Right lobe of liver (tissue), 6 donors: ENCODE results near the gene GRB2. TPM values are rescaled to one million over a fixed set of nuclear protein-coding genes. Genes with fewer than 3 reads are reported as not detected.
"Not testable (repeated sequence)": the region's sequence is repeated elsewhere in the genome, so short reads cannot be mapped to it uniquely, and the experiment has no call there.

ENCODE experiments used
- ATAC-seq, 4 donors: fragments of 200-7000 bp; cut with Tn5 transposase; one replicate each; pipeline ENCODE4 v1.9.1; 2020; ENCODE audit warnings: mild to moderate bottlenecking in 4 of 4, moderate library complexity in 4 of 4
- DNase-seq, 3 donors: peaks; one replicate each; pipeline ENCODE4 v3.0.0-alpha.2; 2020
- H3K27ac ChIP-seq, 3 donors: fragments of 200-600 bp; one replicate each; pipeline ENCODE4 v1.8.0; 2022
- H3K27me3 ChIP-seq, 2 donors: fragments of 200-600 bp; one replicate each; pipeline ENCODE4 v1.8.0; 2022
- H3K36me3 ChIP-seq, 4 donors: fragments of 200-600 bp; sonication (generic) in 1 of 4; one replicate each; pipeline versions ENCODE4 v1.5.1 to v1.8.0; 2017 to 2022; ENCODE audit warnings: control low read depth in 1 of 4
- H3K4me1 ChIP-seq, 4 donors: fragments of 200-600 bp; sonication (generic) in 1 of 4; one replicate each; pipeline versions ENCODE4 v1.5.1 to v1.8.0; 2017 to 2022; ENCODE audit warnings: control low read depth in 1 of 4
- H3K4me3 ChIP-seq, 3 donors: fragments of 200-600 bp; one replicate each; pipeline ENCODE4 v1.8.0; 2022
- H3K9me3 ChIP-seq, 4 donors: fragments of 200-600 bp; sonication (generic) in 1 of 4; one replicate each; pipeline versions ENCODE4 v1.5.1 to v1.8.0; 2017 to 2022; ENCODE audit warnings: control low read depth in 1 of 4
- POLR2A ChIP-seq: fragments of 450-650 bp; IDR thresholded peaks from one replicate; pipeline ENCODE4 v1.6.1; 2017; ENCODE audit warnings: antibody characterized with exemption, mild to moderate bottlenecking
- WGBS: methylation state at CpG from one replicate; pipeline ENCODE4 v1.1.6; 2018; ENCODE audit warnings: low coverage, low lambda C conversion rate; ENCODE audit not compliant: insufficient coverage; ENCODE audit errors: missing lambda C conversion rate; 5-methylcytosine and 5-hydroxymethylcytosine counted together
- intact Hi-C, 2 donors: fragments of 100-400 bp; cut with DNase I; formaldehyde crosslinking; loops; one replicate each; pipeline versions ENCODE4 v1.11.2 to v1.14.1; 2022
- total RNA-seq, 6 experiments: library from RNA; depleted of rRNA in 2 of 6; stranded (reverse); fragments of >200 nt in 2 of 6; fragmentation: NEBNext Ultra II Directional in 3 of 6; extraction: Animal tissue kit (Norgen Biotek cat#: 25700) in 3 of 6; gene quantifications; one replicate each; pipeline versions ENCODE4 v1.1.0 to v1.2.4, GENCODE V29; 2016 to 2023
- TF ChIP-seq, protein P1 (sequence below), 4 donors: fragments of 200-600 bp in 3 of 4; fragments of 450-650 bp in 1 of 4; IDR thresholded peaks; one replicate each; pipeline versions ENCODE4 v1.5.1 to v1.8.0; 2016 to 2022; ENCODE audit warnings: antibody characterized with exemption in 4 of 4, mild to moderate bottlenecking in 2 of 4
- donor health status: DM: no; HTN: yes; CAD: no.
- donor health status: DM: no; HTN: no; CAD: no.
- donor health status: DM: no; HTN: no; CAD: no.
- donor health status: DM: no; HTN: yes; CAD: no.
- donor health status: DM: no; HTN: yes; CAD: no.

Gene GRB2
- total RNA-seq, 6 experiments from 2014 or later: 42.4 to 70.5 (median 53.8) TPM

DNA sequence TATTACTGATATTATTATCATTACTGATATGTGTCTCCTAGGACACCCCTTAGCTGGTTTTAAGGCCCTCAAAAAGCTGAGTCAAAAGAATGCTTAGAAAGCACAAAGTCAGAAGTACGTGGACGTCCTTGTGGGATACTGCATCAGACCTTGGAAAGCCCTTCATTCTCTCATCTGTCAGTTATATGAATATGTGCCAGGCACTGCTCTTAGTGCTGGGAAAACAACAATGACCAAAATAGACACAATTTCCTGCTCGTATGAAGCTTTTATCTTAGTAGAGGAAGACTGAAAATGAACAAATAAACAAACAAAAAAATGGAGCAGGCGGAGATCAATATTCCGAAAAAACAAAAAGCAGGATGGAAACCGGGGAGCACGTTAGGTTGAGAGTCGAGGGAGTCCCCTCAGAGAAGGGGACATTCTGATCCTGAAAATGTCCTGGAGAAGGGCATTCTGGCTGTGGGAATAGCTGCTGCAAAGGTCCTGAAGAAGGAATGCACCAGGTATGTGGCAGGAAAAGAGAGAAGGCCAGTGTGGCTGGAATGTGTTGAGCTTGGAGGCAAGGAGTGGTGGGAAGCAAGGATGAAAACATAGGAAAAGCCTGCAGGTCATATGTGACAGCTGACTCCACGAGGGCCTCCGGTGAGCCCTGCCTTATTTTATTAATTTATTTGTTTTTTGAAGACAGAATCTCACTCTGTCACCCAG, 35.4 kb upstream of the GRB2 start:
- peak overlapping the region in 2 of 3 donors; percentile 20 to 43 for H3K27ac ChIP-seq
- H3K27me3 ChIP-seq: no peaks in the 10 kb centered on the region
- DNase-seq (no peak), ATAC-seq (peak; percentile 61 to 69 (median 65))
- H3K9me3 ChIP-seq: no peaks in the 10 kb centered on the region
- no peaks in the 10 kb centered on the region for H3K4me1 ChIP-seq
- intact Hi-C loops: no loop called here
- WGBS: 64% methylated on average over 8 of the region's 10 CpGs
- no peak overlapping the region for H3K4me3 ChIP-seq
- TF ChIP-seq, protein P1, sequence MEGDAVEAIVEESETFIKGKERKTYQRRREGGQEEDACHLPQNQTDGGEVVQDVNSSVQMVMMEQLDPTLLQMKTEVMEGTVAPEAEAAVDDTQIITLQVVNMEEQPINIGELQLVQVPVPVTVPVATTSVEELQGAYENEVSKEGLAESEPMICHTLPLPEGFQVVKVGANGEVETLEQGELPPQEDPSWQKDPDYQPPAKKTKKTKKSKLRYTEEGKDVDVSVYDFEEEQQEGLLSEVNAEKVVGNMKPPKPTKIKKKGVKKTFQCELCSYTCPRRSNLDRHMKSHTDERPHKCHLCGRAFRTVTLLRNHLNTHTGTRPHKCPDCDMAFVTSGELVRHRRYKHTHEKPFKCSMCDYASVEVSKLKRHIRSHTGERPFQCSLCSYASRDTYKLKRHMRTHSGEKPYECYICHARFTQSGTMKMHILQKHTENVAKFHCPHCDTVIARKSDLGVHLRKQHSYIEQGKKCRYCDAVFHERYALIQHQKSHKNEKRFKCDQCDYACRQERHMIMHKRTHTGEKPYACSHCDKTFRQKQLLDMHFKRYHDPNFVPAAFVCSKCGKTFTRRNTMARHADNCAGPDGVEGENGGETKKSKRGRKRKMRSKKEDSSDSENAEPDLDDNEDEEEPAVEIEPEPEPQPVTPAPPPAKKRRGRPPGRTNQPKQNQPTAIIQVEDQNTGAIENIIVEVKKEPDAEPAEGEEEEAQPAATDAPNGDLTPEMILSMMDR (IDR thresholded peaks at IDR 0.05): no peak
- TF ChIP-seq POLR2A: no peak
- H3K36me3 ChIP-seq: no peaks in the 10 kb centered on the region

DNA sequence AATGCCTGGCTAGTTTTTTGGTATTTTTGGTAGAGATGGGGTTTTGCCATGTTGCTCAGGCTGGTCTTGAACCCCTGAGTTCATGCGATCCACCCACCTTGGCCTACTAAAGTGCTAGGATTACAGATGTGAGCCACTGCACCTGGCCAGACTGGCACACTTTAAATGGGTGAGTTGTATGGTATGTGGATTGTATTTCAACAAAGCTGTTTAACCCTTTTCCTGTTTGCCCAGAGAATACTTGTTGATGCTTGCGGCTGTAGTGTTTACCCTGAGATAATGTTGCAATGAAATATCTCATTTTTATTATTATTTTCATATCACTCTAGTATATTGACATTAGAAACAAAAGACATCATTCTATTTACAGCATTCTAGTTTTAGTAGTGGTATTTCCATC, 33.8 kb upstream of the GRB2 start:
- TF ChIP-seq, protein P1 (IDR thresholded peaks at IDR 0.05): no peak
- no peak for TF ChIP-seq POLR2A
- H3K4me1 ChIP-seq: no peaks in the 10 kb centered on the region
- H3K4me3 ChIP-seq: no peak overlapping the region
- H3K27me3 ChIP-seq: no peaks in the 10 kb centered on the region
- H3K27ac ChIP-seq: no peak overlapping the region
- 100% methylated on average over 1 of the region's 2 CpGs for WGBS
- no peaks in the 10 kb centered on the region for H3K9me3 ChIP-seq
- no peak for DNase-seq
- no peak for ATAC-seq
- intact Hi-C loops: loop anchor here in 1 of 2 donors (10.0 kb wide), 1 partner anchor 66 kb away; no protein-coding TSS in a partner anchor
- H3K36me3 ChIP-seq: no peaks in the 10 kb centered on the region

DNA sequence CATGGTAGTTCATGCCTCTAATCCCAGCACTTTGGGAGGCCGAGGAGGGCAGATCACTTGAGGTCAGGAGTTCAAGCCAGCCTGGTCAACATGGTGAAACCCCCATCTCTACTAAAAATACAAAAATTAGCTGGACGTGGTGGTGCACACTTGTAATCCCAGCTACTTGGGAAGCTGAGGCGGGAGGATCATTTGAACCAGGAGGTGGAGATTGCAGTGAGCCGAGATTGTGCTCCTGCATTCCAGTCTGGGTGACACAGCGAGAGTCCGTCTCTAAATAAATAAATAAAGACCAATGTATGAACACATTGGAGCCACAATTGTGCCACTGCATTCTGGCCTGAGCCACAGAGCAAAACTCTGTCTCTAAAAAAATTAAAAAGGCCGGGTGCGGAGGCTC, 31.9 kb upstream of the GRB2 start:
- intact Hi-C loops: loop anchor here in 1 of 2 donors (10.0 kb wide), 1 partner anchor 67 kb away; no protein-coding TSS in a partner anchor
- WGBS: 85% methylated on average over 7 of the region's 8 CpGs

DNA sequence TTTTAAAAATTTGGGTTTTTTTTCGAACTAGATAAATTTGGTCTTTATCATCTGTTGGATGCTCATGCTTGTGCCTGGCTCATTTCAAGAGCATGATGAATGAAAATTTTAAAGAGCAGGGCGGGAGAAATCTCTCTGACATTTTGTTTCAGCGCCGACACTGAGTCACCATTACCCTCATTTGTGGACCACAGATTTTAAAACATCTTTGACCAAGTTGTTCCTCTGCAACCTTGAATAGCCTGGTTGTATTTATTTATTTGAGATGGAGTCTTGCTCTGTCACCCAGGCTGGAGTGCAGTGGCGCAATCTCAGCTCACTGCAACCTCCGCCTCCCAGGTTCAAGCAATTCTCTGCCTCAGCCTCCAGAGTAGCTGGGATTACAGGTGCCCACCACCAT, 29.0 kb upstream of the GRB2 start:
- H3K9me3 ChIP-seq, H3K27me3 ChIP-seq, H3K27ac ChIP-seq, DNase-seq, H3K36me3 ChIP-seq, H3K4me1 ChIP-seq, ATAC-seq, H3K4me3 ChIP-seq: not testable (repeated sequence)
- intact Hi-C loops: loop anchor here in 1 of 2 donors (10.0 kb wide), 1 partner anchor 70 kb away; no protein-coding TSS in a partner anchor
- WGBS: 86% methylated on average over 6 of the region's 6 CpGs

More for the DNA sequence above, 31.9 kb upstream of the GRB2 start:
- H3K36me3 ChIP-seq, DNase-seq, H3K9me3 ChIP-seq, H3K27me3 ChIP-seq, H3K4me3 ChIP-seq, H3K27ac ChIP-seq, H3K4me1 ChIP-seq, ATAC-seq: not testable (repeated sequence)

DNA sequence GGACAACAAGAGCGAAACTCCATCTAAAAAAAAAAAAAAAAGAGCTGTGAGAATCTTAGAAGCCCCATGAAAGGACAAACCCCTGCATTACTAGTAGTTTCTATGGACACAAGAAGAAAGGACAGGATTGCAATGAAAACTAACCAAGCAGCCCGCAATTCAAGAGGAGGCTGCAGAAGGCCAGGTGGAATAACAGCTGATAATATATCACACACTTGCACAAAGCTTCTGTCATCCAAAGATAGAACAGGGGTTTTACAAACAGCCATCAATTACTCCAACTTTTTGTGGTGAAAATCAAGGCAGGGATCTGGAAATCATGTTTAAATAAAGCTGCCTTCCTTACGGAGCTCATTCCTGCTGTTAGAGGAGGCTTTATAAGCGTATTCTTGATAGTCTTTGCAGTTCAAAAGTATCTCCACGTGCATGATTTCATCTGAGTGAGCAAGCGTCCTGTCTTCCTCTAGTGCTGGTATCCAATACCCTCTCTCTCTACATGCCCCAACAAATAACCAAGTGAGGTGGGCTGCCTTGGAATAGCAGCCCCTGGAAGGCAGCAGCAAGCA, 27.8 kb upstream of the GRB2 start:
- DNase-seq (no peak), ATAC-seq (no peak)
- Histone ChIP-seq H3K27me3 (no peaks in the 10 kb centered on the region), H3K4me1 (no peaks in the 10 kb centered on the region), H3K4me3 (no peak overlapping the region), H3K27ac (no peak overlapping the region), H3K9me3 (no peaks in the 10 kb centered on the region), H3K36me3 (no peaks in the 10 kb centered on the region)
- TF ChIP-seq, protein P1 (IDR thresholded peaks at IDR 0.05): no peak
- TF ChIP-seq POLR2A: no peak
- 69% methylated on average over 6 of the region's 6 CpGs for WGBS
- intact Hi-C loops: loop anchor here in 1 of 2 donors (10.0 kb wide), 1 partner anchor 72 kb away; no protein-coding TSS in a partner anchor
